Activated naive CD8-positive, alpha-beta T cell treated with anti-CD3 and anti-CD28 coated beads, Interleukin-2, amount 50 U/mL, for 24 hours (primary cell): ENCODE measurements around the gene TTYH3.

Experiments
- ATAC-seq: fragments of 150-1000 bp; cut with Tn5 transposase; one replicate; pipeline ENCODE4 v1.10.0; 2021
- DNase-seq: peaks from one replicate; pipeline ENCODE4 v3.0.0; 2021
- H3K27ac Mint-ChIP-seq: one replicate; pipeline ENCODE4 v1.8.0; 2021; ENCODE audit warnings: mild to moderate bottlenecking, mixed read lengths
- H3K27me3 Mint-ChIP-seq: one replicate; pipeline ENCODE4 v1.8.0; 2021; ENCODE audit warnings: mixed read lengths
- H3K36me3 Mint-ChIP-seq: one replicate; pipeline ENCODE4 v1.8.0; 2021; ENCODE audit warnings: low read depth, mixed read lengths
- H3K4me1 Mint-ChIP-seq: one replicate; pipeline ENCODE4 v1.8.0; 2021; ENCODE audit warnings: mixed read lengths
- H3K4me3 Mint-ChIP-seq: one replicate; pipeline ENCODE4 v1.8.0; 2021; ENCODE audit warnings: mild to moderate bottlenecking, moderate library complexity, mixed read lengths
- H3K9me3 Mint-ChIP-seq: one replicate; pipeline ENCODE4 v1.8.0; 2021; ENCODE audit warnings: mixed read lengths

The TTYH3 gene

GRCh38 chr7:2634267-2635145 is 2.7 kb downstream of the TTYH3 start:
- peaks cover 18% of the 10 kb centered on the region for H3K4me1 Mint-ChIP-seq
- peak overlapping the region; percentile 92 for H3K4me3 Mint-ChIP-seq
- peak overlapping the region; percentile 18 for H3K27ac Mint-ChIP-seq
- H3K36me3 Mint-ChIP-seq, result no peaks in the 10 kb centered on the region
- DNase-seq, result no peak
- ATAC-seq, result no peak
- no peaks in the 10 kb centered on the region for H3K9me3 Mint-ChIP-seq
- no peaks in the 10 kb centered on the region for H3K27me3 Mint-ChIP-seq

GRCh38 chr7:2635148-2635668 is 3.4 kb downstream of the TTYH3 start:
- Mint-ChIP-seq H3K36me3 (no peaks in the 10 kb centered on the region), H3K9me3 (no peaks in the 10 kb centered on the region), H3K4me3 (no peak overlapping the region), H3K27ac (no peak overlapping the region), H3K27me3 (no peaks in the 10 kb centered on the region), H3K4me1 (peaks cover 18% of the 10 kb centered on the region)
- DNase-seq, result no peak
- no peak for ATAC-seq

- H3K27ac Mint-ChIP-seq, result no peak overlapping the region
- no peaks in the 10 kb centered on the region for H3K9me3 Mint-ChIP-seq
- peaks cover 19% of the 10 kb centered on the region for H3K4me1 Mint-ChIP-seq
- no peak overlapping the region for H3K4me3 Mint-ChIP-seq
- no peak for DNase-seq
- no peaks in the 10 kb centered on the region for H3K27me3 Mint-ChIP-seq
- H3K36me3 Mint-ChIP-seq, result no peaks in the 10 kb centered on the region
- ATAC-seq, result no peak
Observed at GRCh38 chr7:2635810-2636701, 4.3 kb downstream of the TTYH3 start.

GRCh38 chr7:2637066-2637471 is 5.3 kb downstream of the TTYH3 start:
- Mint-ChIP-seq H3K4me3 (no peak overlapping the region), H3K4me1 (peaks cover 18% of the 10 kb centered on the region), H3K9me3 (no peaks in the 10 kb centered on the region), H3K27ac (no peak overlapping the region), H3K36me3 (no peaks in the 10 kb centered on the region), H3K27me3 (no peaks in the 10 kb centered on the region)
- ATAC-seq, result no peak
- no peak for DNase-seq

- no peak overlapping the region for H3K27ac Mint-ChIP-seq
- no peak overlapping the region for H3K4me3 Mint-ChIP-seq
- DNase-seq, result no peak
- peaks cover 18% of the 10 kb centered on the region for H3K4me1 Mint-ChIP-seq
- H3K27me3 Mint-ChIP-seq, result no peaks in the 10 kb centered on the region
- no peak for ATAC-seq
- no peaks in the 10 kb centered on the region for H3K36me3 Mint-ChIP-seq
- no peaks in the 10 kb centered on the region for H3K9me3 Mint-ChIP-seq
Observed at GRCh38 chr7:2637505-2638223, 5.9 kb downstream of the TTYH3 start.

GRCh38 chr7:2638224-2638991 is 6.6 kb downstream of the TTYH3 start:
- ATAC-seq (no peak), DNase-seq (no peak)
- no peaks in the 10 kb centered on the region for H3K27me3 Mint-ChIP-seq
- H3K4me1 Mint-ChIP-seq, result peaks cover 15% of the 10 kb centered on the region
- no peak overlapping the region for H3K4me3 Mint-ChIP-seq
- H3K9me3 Mint-ChIP-seq, result no peaks in the 10 kb centered on the region
- H3K27ac Mint-ChIP-seq, result no peak overlapping the region
- H3K36me3 Mint-ChIP-seq, result no peaks in the 10 kb centered on the region

- H3K4me3 Mint-ChIP-seq, result no peak overlapping the region
- ATAC-seq, result no peak
Observed at GRCh38 chr7:2639181-2639681, 7.4 kb downstream of the TTYH3 start.

GRCh38 chr7:2639695-2640481 is 8.1 kb downstream of the TTYH3 start:
- Mint-ChIP-seq H3K27ac (no peak overlapping the region), H3K27me3 (no peaks in the 10 kb centered on the region), H3K9me3 (no peaks in the 10 kb centered on the region), H3K4me3 (no peak overlapping the region), H3K36me3 (no peaks in the 10 kb centered on the region), H3K4me1 (peaks cover 12% of the 10 kb centered on the region)
- DNase-seq (no peak), ATAC-seq (no peak)

More at GRCh38 chr7:2639181-2639681, 7.4 kb downstream of the TTYH3 start:
- Mint-ChIP-seq H3K4me1 (peaks cover 8% of the 10 kb centered on the region), H3K27ac (no peak overlapping the region), H3K9me3 (no peaks in the 10 kb centered on the region), H3K36me3 (no peaks in the 10 kb centered on the region), H3K27me3 (no peaks in the 10 kb centered on the region)
- no peak for DNase-seq

- Mint-ChIP-seq H3K27me3 (no peaks in the 10 kb centered on the region), H3K4me1 (peaks cover 18% of the 10 kb centered on the region), H3K36me3 (no peaks in the 10 kb centered on the region), H3K9me3 (no peaks in the 10 kb centered on the region), H3K4me3 (no peak overlapping the region), H3K27ac (no peak overlapping the region)
- no peak for ATAC-seq
- DNase-seq, result no peak
Observed at GRCh38 chr7:2640482-2640830, 8.7 kb downstream of the TTYH3 start.

- H3K9me3 Mint-ChIP-seq, result no peaks in the 10 kb centered on the region
- DNase-seq, result no peak
- peaks cover 22% of the 10 kb centered on the region for H3K4me1 Mint-ChIP-seq
- no peak for ATAC-seq
- H3K27me3 Mint-ChIP-seq, result no peaks in the 10 kb centered on the region
- H3K27ac Mint-ChIP-seq, result no peak overlapping the region
- no peak overlapping the region for H3K4me3 Mint-ChIP-seq
- H3K36me3 Mint-ChIP-seq, result no peaks in the 10 kb centered on the region
Observed at GRCh38 chr7:2640846-2641316, 9.1 kb downstream of the TTYH3 start.

- Mint-ChIP-seq H3K9me3 (no peaks in the 10 kb centered on the region), H3K27me3 (no peaks in the 10 kb centered on the region), H3K4me1 (peaks cover 24% of the 10 kb centered on the region), H3K36me3 (no peaks in the 10 kb centered on the region), H3K27ac (peak overlapping the region; percentile 73), H3K4me3 (peak overlapping the region; percentile 14)
- DNase-seq (peak; percentile 40), ATAC-seq (no peak)
Observed at GRCh38 chr7:2641406-2642393, 9.9 kb downstream of the TTYH3 start.
